Keratinocyte (primary cell): ENCODE data around the gene CDK13. TPM values are rescaled to one million over a fixed set of nuclear protein-coding genes. Genes with fewer than 3 reads are reported as not detected.
"Not testable (repeated sequence)": the region's sequence is repeated elsewhere in the genome, so short reads cannot be mapped to it uniquely, and the experiment has no call there.

Experiments
- DNase-seq: peaks from one replicate; pipeline ENCODE4 v3.0.0-alpha.2; 2011; ENCODE audit warnings: low read depth, missing footprints, low spot score
- FAIRE-seq: peaks from 2 replicates; lab custom pipeline; 2011; peaks lifted over from hg19 to GRCh38; lab: Jason Lieb, UNC
- H2AFZ ChIP-seq: 2 replicates; pipeline ENCODE4 v1.6.0; 2012; ENCODE audit warnings: low read length, control low read depth, inconsistent platforms; ENCODE audit not compliant: control insufficient read depth
- H3K27ac ChIP-seq: 2 replicates; pipeline ENCODE4 v1.5.1; 2011; ENCODE audit warnings: low read length; ENCODE audit not compliant: control insufficient read depth, insufficient read depth
- H3K27me3 ChIP-seq: 3 replicates; pipeline ENCODE4 v1.6.0; 2011; ENCODE audit warnings: low read length; ENCODE audit not compliant: control insufficient read depth, insufficient read depth; ENCODE audit errors: extremely low read depth
- H3K36me3 ChIP-seq, 2 experiments: 2 replicates in 1 of 2; 3 replicates in 1 of 2; pipeline ENCODE4 v1.5.1; 2011; ENCODE audit warnings: low read length in 2 of 2, mild to moderate bottlenecking in 1 of 2; ENCODE audit not compliant: control insufficient read depth in 2 of 2, insufficient read depth in 2 of 2; ENCODE audit errors: extremely low read depth in 1 of 2
- H3K4me1 ChIP-seq: 3 replicates; pipeline ENCODE4 v1.5.1; 2011; ENCODE audit warnings: low read length; ENCODE audit not compliant: control insufficient read depth, insufficient read depth; ENCODE audit errors: extremely low read depth
- H3K4me2 ChIP-seq: 3 replicates; pipeline ENCODE4 v1.6.0; 2011; ENCODE audit warnings: low read depth, low read length; ENCODE audit not compliant: control insufficient read depth, insufficient read depth; ENCODE audit errors: extremely low read depth
- H3K4me3 ChIP-seq, 3 experiments: fragments of 200-600 bp in 1 of 3; sonication (generic) in 1 of 3; 2 replicates in 2 of 3; 3 replicates in 1 of 3; pipeline ENCODE4 v1.5.1; 2011 to 2016; ENCODE audit warnings: low read length in 3 of 3, mild to moderate bottlenecking in 3 of 3, control low read depth in 2 of 3, inconsistent platforms in 1 of 3, low read depth in 1 of 3, mixed read lengths in 1 of 3, mixed run types in 1 of 3, moderate library complexity in 1 of 3; ENCODE audit not compliant: control insufficient read depth in 2 of 3, insufficient read depth in 2 of 3; ENCODE audit errors: extremely low read depth in 1 of 3
- H3K79me2 ChIP-seq: 2 replicates; pipeline ENCODE4 v1.6.0; 2012; ENCODE audit warnings: low read length; ENCODE audit not compliant: control insufficient read depth, insufficient read depth
- H3K9ac ChIP-seq: 3 replicates; pipeline ENCODE4 v1.6.0; 2011; ENCODE audit warnings: low read length; ENCODE audit not compliant: control insufficient read depth, insufficient read depth; ENCODE audit errors: extremely low read depth
- H3K9me1 ChIP-seq: 3 replicates; pipeline ENCODE4 v1.6.0; 2011; ENCODE audit warnings: low read length; ENCODE audit not compliant: control insufficient read depth, insufficient read depth; ENCODE audit errors: extremely low read depth
- H3K9me3 ChIP-seq: 2 replicates; pipeline ENCODE4 v1.5.1; 2012; ENCODE audit warnings: low read depth, low read length; ENCODE audit not compliant: control insufficient read depth
- H4K20me1 ChIP-seq: 3 replicates; pipeline ENCODE4 v1.6.0; 2011; ENCODE audit warnings: low read length; ENCODE audit not compliant: control insufficient read depth, insufficient read depth; ENCODE audit errors: extremely low read depth
- CTCF ChIP-seq, 3 experiments: IDR thresholded peaks in 1 of 3; conservative IDR thresholded peaks in 1 of 3; optimal IDR thresholded peaks in 1 of 3; 2 replicates in 2 of 3; 3 replicates in 1 of 3; pipeline versions ENCODE3 to v1.5.1; 2011; ENCODE audit warnings: low read length in 3 of 3, mild to moderate bottlenecking in 3 of 3, moderate library complexity in 2 of 3, control low read depth in 1 of 3, inconsistent platforms in 1 of 3; ENCODE audit not compliant: insufficient read depth in 2 of 3; ENCODE audit errors: extremely low read depth in 1 of 3
- EZH2 ChIP-seq: IDR thresholded peaks from one replicate; pipeline ENCODE4 v1.6.1; 2012; ENCODE audit warnings: inconsistent platforms, mild to moderate bottlenecking, low read length, moderate library complexity
- dilution Hi-C: fragments of 300-500 bp; cut with MboI; formaldehyde crosslinking; loops from one replicate; pipeline ENCODE4 v1.7.0; 2020; ENCODE audit warnings: low sequenced_read_pairs; ENCODE audit not compliant: extremely low pct_ligation_motif_present
- polyA plus RNA-seq, 5 experiments: library from polyadenylated mRNA; depleted of rRNA in 3 of 5; stranded (reverse) in 3 of 5; stranded (forward) in 1 of 5; unstranded in 1 of 5; fragments of >200 nt; gene quantifications; 1 replicate in 1 of 5; 2 replicates in 3 of 5; 3 replicates in 1 of 5; pipeline versions ENCODE4 v1.2.1 to v1.2.3, GENCODE V29; 2011 to 2012; ENCODE audit warnings: missing spikeins in 2 of 5, low read depth in 1 of 5, low replicate concordance in 1 of 5

CDK13 gene
- polyA plus RNA-seq, 1 donor (not counting 4 experiments of a cell fraction or from before 2014, with no cell fraction given) = 25.4 TPM

- H3K27me3 ChIP-seq = no peaks in the 10 kb centered on the region
- DNase-seq = no peak
- TF ChIP-seq CTCF (optimal IDR thresholded peaks at IDR 0.05 in 1 of 3, IDR thresholded peaks at IDR 0.05 in 1 of 3, conservative IDR thresholded peaks at IDR 0.05 in 1 of 3; ENCODE audit: extremely low read depth in 1 of 3, insufficient read depth in 2 of 3, low read length in 3 of 3) (no peak), EZH2 (no peak)
- H3K9ac ChIP-seq = no peak overlapping the region
- no peaks in the 10 kb centered on the region for H3K9me3 ChIP-seq
- H2AFZ ChIP-seq = no peak overlapping the region
- no peak overlapping the region for H3K4me2 ChIP-seq
- no peaks in the 10 kb centered on the region for H4K20me1 ChIP-seq
- no peaks in the 10 kb centered on the region for H3K9me1 ChIP-seq
- no peak for FAIRE-seq
- dilution Hi-C loops = no loop called here
- no peaks in the 10 kb centered on the region for H3K36me3 ChIP-seq
- no peak overlapping the region for H3K27ac ChIP-seq
- no peak overlapping the region for H3K4me3 ChIP-seq
- H3K4me1 ChIP-seq = no peaks in the 10 kb centered on the region
- no peaks in the 10 kb centered on the region for H3K79me2 ChIP-seq
Measured at GRCh38 chr7:40120020-40120419, 170.0 kb downstream of the CDK13 start.

- H3K27me3 ChIP-seq, H3K27ac ChIP-seq, H3K36me3 ChIP-seq, H3K4me1 ChIP-seq, H2AFZ ChIP-seq, H3K9me3 ChIP-seq, FAIRE-seq, H4K20me1 ChIP-seq, DNase-seq, H3K4me3 ChIP-seq, dilution Hi-C loops, H3K4me2 ChIP-seq, H3K9ac ChIP-seq, H3K9me1 ChIP-seq, H3K79me2 ChIP-seq: not testable (repeated sequence)
Measured at GRCh38 chr7:40122100-40122939, 172.3 kb downstream of the CDK13 start.

GRCh38 chr7:40122940-40123254 lies 172.8 kb downstream of the CDK13 start:
- Histone ChIP-seq H3K9ac (no peak overlapping the region), H3K4me1 (no peaks in the 10 kb centered on the region), H4K20me1 (no peaks in the 10 kb centered on the region), H3K4me3 (no peak overlapping the region), H3K9me3 (no peaks in the 10 kb centered on the region), H3K79me2 (peaks cover 7% of the 10 kb centered on the region), H2AFZ (no peak overlapping the region), H3K27me3 (no peaks in the 10 kb centered on the region), H3K9me1 (no peaks in the 10 kb centered on the region), H3K36me3 (no peaks in the 10 kb centered on the region), H3K27ac (no peak overlapping the region), H3K4me2 (no peak overlapping the region)
- no peak for FAIRE-seq
- TF ChIP-seq CTCF (optimal IDR thresholded peaks at IDR 0.05 in 1 of 3, IDR thresholded peaks at IDR 0.05 in 1 of 3, conservative IDR thresholded peaks at IDR 0.05 in 1 of 3; ENCODE audit: extremely low read depth in 1 of 3, insufficient read depth in 2 of 3, low read length in 3 of 3) (no peak), EZH2 (no peak)
- dilution Hi-C loops = no loop called here
- no peak for DNase-seq
